Endothelial cell of umbilical vein (primary cell): ENCODE data around the gene SH3RF3. TPM values are rescaled to one million over a fixed set of nuclear protein-coding genes. Genes with fewer than 3 reads are reported as not detected.

Experiments used
- BruUV-seq: library from RNA; stranded (reverse); fragments of 400-500 nt; replicated peaks from 2 replicates; lab custom pipeline; 2021; lab: Mats Ljungman, UMichigan
- CTCF ChIA-PET: fragments of 300-600, 350-600 bp; sonication (Branson Sonifier 250); formaldehyde crosslinking; loops from one replicate; lab custom pipeline; 2021; ENCODE audit warnings: antibody characterized with exemption, inconsistent platforms; lab: Charles Lee
- POLR2A ChIA-PET: fragments of 300-600, 350-600 bp; sonication (Branson Sonifier 250); formaldehyde crosslinking; loops from one replicate; lab custom pipeline; 2021; ENCODE audit warnings: antibody characterized with exemption, inconsistent platforms; lab: Charles Lee
- DNase-seq: peaks from one replicate; pipeline ENCODE4 v3.0.0-alpha.2; 2011; ENCODE audit warnings: low read depth, low spot score
- FAIRE-seq: peaks from 2 replicates; lab custom pipeline; 2011; peaks lifted over from hg19 to GRCh38; lab: Jason Lieb, UNC
- H2AFZ ChIP-seq: 2 replicates; pipeline ENCODE4 v1.6.0; 2012; ENCODE audit warnings: low read depth, low read length, control low read depth, inconsistent platforms
- H3K27ac ChIP-seq: 2 replicates; pipeline ENCODE4 v1.5.1; 2011; ENCODE audit warnings: low read depth, mild to moderate bottlenecking, control low read depth, low read length, moderate library complexity; ENCODE audit not compliant: insufficient read depth
- H3K27me3 ChIP-seq, 2 experiments: 2 replicates each; pipeline versions ENCODE4 v1.6.0 to v1.6.1; 2011; ENCODE audit warnings: low read length in 2 of 2, mixed read lengths in 1 of 2; ENCODE audit not compliant: control insufficient read depth in 2 of 2, insufficient read depth in 2 of 2
- H3K36me3 ChIP-seq, 2 experiments: 2 replicates in 1 of 2; 3 replicates in 1 of 2; pipeline ENCODE4 v1.5.1; 2011; ENCODE audit warnings: low read length in 2 of 2, mild to moderate bottlenecking in 1 of 2, moderate library complexity in 1 of 2; ENCODE audit not compliant: control insufficient read depth in 2 of 2, insufficient read depth in 2 of 2; ENCODE audit errors: extremely low read depth in 1 of 2
- H3K4me1 ChIP-seq: 3 replicates; pipeline ENCODE4 v1.5.1; 2011; ENCODE audit warnings: mild to moderate bottlenecking, low read length; ENCODE audit not compliant: control insufficient read depth, insufficient read depth; ENCODE audit errors: extremely low read depth
- H3K4me2 ChIP-seq: 2 replicates; pipeline ENCODE4 v1.6.1; 2011; ENCODE audit warnings: low read length, control low read depth, mixed read lengths; ENCODE audit not compliant: insufficient read depth
- H3K4me3 ChIP-seq, 3 experiments: fragments of 200-600 bp in 1 of 3; sonication (generic), shearing (Covaris generic) in 1 of 3; replicated peaks in 1 of 3; 2 replicates each; pipeline ENCODE4 v1.5.1; 2011 to 2016; ENCODE audit warnings: control low read depth in 3 of 3, low read length in 3 of 3, mild to moderate bottlenecking in 2 of 3, inconsistent platforms in 1 of 3, low read depth in 1 of 3, moderate library complexity in 1 of 3; ENCODE audit not compliant: insufficient read depth in 1 of 3
- H3K79me2 ChIP-seq: 2 replicates; pipeline ENCODE4 v1.6.0; 2012; ENCODE audit warnings: low read length, inconsistent platforms; ENCODE audit not compliant: control insufficient read depth, insufficient read depth
- H3K9ac ChIP-seq: replicated peaks from 2 replicates; pipeline ENCODE3; 2011; ENCODE audit warnings: low read length, control low read depth; ENCODE audit not compliant: insufficient read depth; ENCODE audit errors: extremely low read depth
- H3K9me1 ChIP-seq: replicated peaks from 3 replicates; pipeline ENCODE4 v1.6.0; 2011; ENCODE audit warnings: mild to moderate bottlenecking, low read length; ENCODE audit not compliant: control insufficient read depth, insufficient read depth; ENCODE audit errors: extremely low read depth
- H3K9me3 ChIP-seq: replicated peaks from 2 replicates; pipeline ENCODE4 v1.5.1; 2012; ENCODE audit warnings: low read length, inconsistent platforms; ENCODE audit not compliant: control insufficient read depth, insufficient read depth
- H4K20me1 ChIP-seq: replicated peaks from 2 replicates; pipeline ENCODE3; 2011; ENCODE audit warnings: mild to moderate bottlenecking, low read length; ENCODE audit not compliant: control insufficient read depth, insufficient read depth; ENCODE audit errors: extremely low read depth
- CTCF ChIP-seq, 2 donors: IDR thresholded peaks; 1 replicate in 1 of 2; 2 replicates in 1 of 2; pipeline ENCODE4 v1.5.1; 2011; ENCODE audit warnings: low read length in 2 of 2, mild to moderate bottlenecking in 2 of 2, moderate library complexity in 2 of 2, control low read depth in 1 of 2, inconsistent platforms in 1 of 2, low read depth in 1 of 2; ENCODE audit not compliant: insufficient read depth in 1 of 2; ENCODE audit errors: extremely low read depth in 1 of 2
- EZH2 ChIP-seq: IDR thresholded peaks from 2 replicates; pipeline ENCODE4 v1.6.1; 2012; ENCODE audit warnings: borderline replicate concordance, low read depth, mild to moderate bottlenecking, moderate library complexity, low read length, inconsistent platforms; ENCODE audit not compliant: severe bottlenecking
- FOS ChIP-seq: IDR thresholded peaks from 2 replicates; pipeline ENCODE4 v1.6.1; 2011; ENCODE audit warnings: mild to moderate bottlenecking, low read length, moderate library complexity, borderline replicate concordance; ENCODE audit not compliant: insufficient read depth
- GATA2 ChIP-seq: IDR thresholded peaks from 2 replicates; pipeline ENCODE4 v1.7.0; 2011; ENCODE audit warnings: low read depth, mild to moderate bottlenecking, moderate library complexity, mixed read lengths, low read length; ENCODE audit not compliant: insufficient read length, insufficient read depth
- JUN ChIP-seq: IDR thresholded peaks from 2 replicates; pipeline ENCODE4 v1.6.1; 2011; ENCODE audit warnings: borderline replicate concordance, low read depth; ENCODE audit not compliant: insufficient read length, insufficient read depth
- MAX ChIP-seq: IDR thresholded peaks from 2 replicates; pipeline ENCODE4 v1.6.1; 2011; ENCODE audit not compliant: insufficient read depth, insufficient read length
- MYC ChIP-seq: IDR thresholded peaks from one replicate; pipeline ENCODE4 v1.6.1; 2011; ENCODE audit warnings: mild to moderate bottlenecking, low read depth, low read length
- POLR2A ChIP-seq: IDR thresholded peaks from 2 replicates; pipeline ENCODE4 v1.6.1; 2012; ENCODE audit warnings: low read depth, mild to moderate bottlenecking, control low read depth, low read length
- POLR2AphosphoS5 ChIP-seq: IDR thresholded peaks from 2 replicates; pipeline ENCODE4 v1.6.1; 2012; ENCODE audit warnings: low read depth, mild to moderate bottlenecking, control low read depth, low read length, moderate library complexity; ENCODE audit not compliant: insufficient read depth
- dilution Hi-C: fragments of 300-500 bp; cut with MboI; formaldehyde crosslinking; loops from one replicate; pipeline ENCODE4 v1.15.0; 2019; ENCODE audit warnings: low sequenced_read_pairs; ENCODE audit not compliant: extremely low pct_ligation_motif_present
- intact Hi-C: fragments of 100-400 bp; cut with micrococcal nuclease; formaldehyde crosslinking; loops from one replicate; pipeline ENCODE4 v1.10.0; 2022
- polyA plus RNA-seq, 4 experiments: library from polyadenylated mRNA; depleted of rRNA in 3 of 4; stranded (reverse) in 3 of 4; unstranded in 1 of 4; fragments of >200 nt; gene quantifications; 2 replicates each; pipeline versions ENCODE4 v1.2.1 to v1.2.3, GENCODE V29; 2011 to 2012; ENCODE audit warnings: missing spikeins in 1 of 4
- total RNA-seq: library from RNA; stranded (reverse); gene quantifications from 2 replicates; pipeline ENCODE4 v1.2.3, GENCODE V29; 2021

SH3RF3 gene
- total and polyA plus RNA-seq, 2 donors (not counting 3 experiments of a cell fraction or from before 2014, with no cell fraction given), result 3.8 to 14.7 TPM

GRCh38 chr2:109398366-109399015, 269.5 kb downstream of the SH3RF3 start:
- Histone ChIP-seq H3K27me3 (no peaks in the 10 kb centered on the region), H2AFZ (no peak overlapping the region), H3K27ac (no peak overlapping the region), H3K4me1 (no peaks in the 10 kb centered on the region), H3K9me3 (no peaks in the 10 kb centered on the region), H4K20me1 (no peaks in the 10 kb centered on the region), H3K9me1 (no peaks in the 10 kb centered on the region), H3K79me2 (no peaks in the 10 kb centered on the region), H3K9ac (no peak overlapping the region), H3K36me3 (peaks cover 0 to 2% of the 10 kb centered on the region in 2 experiments), H3K4me2 (no peak overlapping the region), H3K4me3 (no peak overlapping the region)
- no peak for FAIRE-seq
- TF ChIP-seq POLR2AphosphoS5 (no peak), GATA2 (no peak), POLR2A (no peak), FOS (no peak), MYC (no peak), CTCF (IDR thresholded peaks at IDR 0.05; ENCODE audit: extremely low read depth in 1 of 2, insufficient read depth in 1 of 2, low read depth in 1 of 2, low read length in 2 of 2) (no peak), JUN (no peak), MAX (no peak), EZH2 (no peak)
- intact Hi-C loops, result no loop called here
- DNase-seq, result no peak
- POLR2A ChIA-PET, result no interaction called here
- dilution Hi-C loops, result no loop called here
- CTCF ChIA-PET, result interaction anchor here (2.2 kb wide), 1 partner anchor 112 kb away, joined by 7 read pairs; no protein-coding TSS in a partner anchor
- BruUV-seq, result no TSS peak
